Activated B cell treated with CpG ODN at 0.5 μM for 24 hours (primary cell): ENCODE measurements around the gene MGME1. TPM values are rescaled to one million over a fixed set of nuclear protein-coding genes. Genes with fewer than 3 reads are reported as not detected.
A peak's percentile ranks its signal among the peaks of the same experiment; 100 is the strongest.
"Not testable (repeated sequence)": the region's sequence is repeated elsewhere in the genome, so short reads cannot be mapped to it uniquely, and the experiment has no call there.

Experiments
- ATAC-seq: fragments of 200-7000 bp; cut with Tn5 transposase; one replicate; pipeline ENCODE4 v1.10.0; 2021; ENCODE audit warnings: low read depth, mild to moderate bottlenecking, moderate library complexity
- CTCF ChIA-PET: fragments of 350-600 bp; sonication (Branson Sonifier 250); formaldehyde crosslinking; loops from one replicate; lab custom pipeline; 2021; ENCODE audit warnings: antibody characterized with exemption; lab: Charles Lee
- POLR2A ChIA-PET: fragments of 350-600 bp; sonication (Branson Sonifier 250); formaldehyde crosslinking; loops from one replicate; lab custom pipeline; 2021; ENCODE audit warnings: antibody characterized with exemption; lab: Charles Lee
- DNase-seq: peaks from one replicate; pipeline ENCODE4 v3.0.0; 2022
- H3K27ac Mint-ChIP-seq: one replicate; pipeline ENCODE4 v1.8.0; 2020; ENCODE audit warnings: mixed read lengths
- H3K27me3 Mint-ChIP-seq: one replicate; pipeline ENCODE4 v1.8.0; 2021; ENCODE audit warnings: mixed read lengths
- H3K36me3 Mint-ChIP-seq: one replicate; pipeline ENCODE4 v1.8.0; 2021; ENCODE audit warnings: low read depth, mixed read lengths
- H3K4me1 Mint-ChIP-seq: one replicate; pipeline ENCODE4 v1.8.0; 2021; ENCODE audit warnings: mixed read lengths
- H3K4me3 Mint-ChIP-seq: one replicate; pipeline ENCODE4 v1.8.0; 2020; ENCODE audit warnings: mild to moderate bottlenecking, mixed read lengths
- H3K9me3 Mint-ChIP-seq: one replicate; pipeline ENCODE4 v1.8.0; 2020; ENCODE audit warnings: mixed read lengths
- intact Hi-C: fragments of 100-400 bp; cut with micrococcal nuclease; formaldehyde crosslinking; loops from one replicate; pipeline ENCODE4 v1.15.1; 2024
- total RNA-seq: library from RNA; stranded (reverse); gene quantifications from 2 replicates; pipeline ENCODE4 v1.2.3, GENCODE V29; 2022
- TF ChIP-seq, protein P1 (sequence below): fragments of 200-600 bp; IDR thresholded peaks from one replicate; pipeline ENCODE4 v1.8.0; 2022; ENCODE audit warnings: antibody characterized with exemption, mild to moderate bottlenecking

MGME1 gene
- total RNA-seq, 1 donor from 2014 or later = 19.0 TPM

DNA sequence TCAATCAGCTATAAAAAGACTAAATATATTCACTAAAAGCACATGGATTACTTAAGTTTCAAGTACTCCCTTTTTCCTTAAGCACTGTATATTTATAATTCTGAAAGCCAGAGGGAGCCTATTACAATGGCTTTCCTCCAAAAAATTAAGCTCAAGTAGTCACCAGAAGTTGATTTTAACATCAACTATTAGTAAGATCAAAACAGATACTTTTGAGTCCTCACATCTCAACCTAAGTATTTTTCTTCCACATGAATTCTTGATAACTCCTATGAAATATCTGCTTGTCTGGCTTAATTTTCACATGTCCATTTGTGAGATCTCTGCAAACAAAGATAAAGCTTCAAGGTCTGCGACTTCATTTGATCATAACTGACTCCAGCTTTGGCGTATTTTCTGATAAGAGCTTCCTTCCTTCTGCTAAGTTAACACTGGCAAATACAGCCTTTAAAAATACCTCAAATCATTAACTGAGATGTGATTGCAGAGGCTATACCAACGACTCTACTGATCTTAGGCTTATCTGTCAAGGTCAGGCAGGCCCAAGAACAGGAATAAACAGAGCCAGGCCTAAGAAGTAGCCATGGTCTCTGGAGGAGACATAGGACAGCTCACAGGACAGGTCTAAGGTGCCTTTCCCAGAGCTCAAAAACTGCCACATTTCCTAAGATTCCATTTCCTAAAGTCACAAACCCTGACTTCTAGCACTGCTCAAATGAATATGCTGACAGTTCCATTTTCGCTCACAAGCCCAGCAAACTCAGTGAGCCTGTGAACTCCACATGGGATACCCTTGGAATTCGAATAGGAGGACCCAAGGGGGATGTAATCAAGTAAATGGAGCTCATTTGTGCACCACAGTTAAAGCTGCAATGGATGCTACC, 10.2 kb upstream of the MGME1 start:
- DNase-seq = no peak
- Mint-ChIP-seq H3K36me3 (peaks cover 53% of the 10 kb centered on the region), H3K9me3 (no peaks in the 10 kb centered on the region), H3K27ac (peak overlapping the region; percentile 90), H3K4me1 (peaks cover 94% of the 10 kb centered on the region), H3K27me3 (no peaks in the 10 kb centered on the region), H3K4me3 (peak overlapping the region; percentile 57)
- ChIA-PET POLR2A (interaction anchor here (0.5 to 6.6 kb wide), 4 partner anchors 9 to 276 kb away, joined by 4 to 96 read pairs (median 6); partner anchors contain the start of genes MGME1, RRBP1 and SNX5), CTCF (interaction anchor here (1.0 to 1.5 kb wide), 3 partner anchors 9 to 20 kb away, joined by 4 to 7 read pairs (median 5); no protein-coding TSS in a partner anchor)
- no peak for ATAC-seq
- intact Hi-C loops = loop anchor here (2.0 to 5.0 kb wide), 2 partner anchors 16 to 39 kb away; no protein-coding TSS in a partner anchor
- TF ChIP-seq, protein P1, sequence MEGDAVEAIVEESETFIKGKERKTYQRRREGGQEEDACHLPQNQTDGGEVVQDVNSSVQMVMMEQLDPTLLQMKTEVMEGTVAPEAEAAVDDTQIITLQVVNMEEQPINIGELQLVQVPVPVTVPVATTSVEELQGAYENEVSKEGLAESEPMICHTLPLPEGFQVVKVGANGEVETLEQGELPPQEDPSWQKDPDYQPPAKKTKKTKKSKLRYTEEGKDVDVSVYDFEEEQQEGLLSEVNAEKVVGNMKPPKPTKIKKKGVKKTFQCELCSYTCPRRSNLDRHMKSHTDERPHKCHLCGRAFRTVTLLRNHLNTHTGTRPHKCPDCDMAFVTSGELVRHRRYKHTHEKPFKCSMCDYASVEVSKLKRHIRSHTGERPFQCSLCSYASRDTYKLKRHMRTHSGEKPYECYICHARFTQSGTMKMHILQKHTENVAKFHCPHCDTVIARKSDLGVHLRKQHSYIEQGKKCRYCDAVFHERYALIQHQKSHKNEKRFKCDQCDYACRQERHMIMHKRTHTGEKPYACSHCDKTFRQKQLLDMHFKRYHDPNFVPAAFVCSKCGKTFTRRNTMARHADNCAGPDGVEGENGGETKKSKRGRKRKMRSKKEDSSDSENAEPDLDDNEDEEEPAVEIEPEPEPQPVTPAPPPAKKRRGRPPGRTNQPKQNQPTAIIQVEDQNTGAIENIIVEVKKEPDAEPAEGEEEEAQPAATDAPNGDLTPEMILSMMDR = no peak

GRCh38 chr20:17959257-17959627, 9.6 kb upstream of the MGME1 start:
- Mint-ChIP-seq H3K4me3 (peak overlapping the region; percentile 52), H3K9me3 (no peaks in the 10 kb centered on the region), H3K27ac (peak overlapping the region; percentile 90), H3K4me1 (peaks cover 95% of the 10 kb centered on the region), H3K27me3 (no peaks in the 10 kb centered on the region), H3K36me3 (peaks cover 49% of the 10 kb centered on the region)
- DNase-seq = no peak
- ATAC-seq = no peak
- TF ChIP-seq, protein P1 = no peak
- ChIA-PET CTCF (interaction anchor here (1.0 to 1.5 kb wide), 3 partner anchors 8 to 21 kb away, joined by 4 to 7 read pairs (median 5); no protein-coding TSS in a partner anchor), POLR2A (interaction anchor here (0.5 to 6.6 kb wide), 4 partner anchors 8 to 277 kb away, joined by 4 to 96 read pairs (median 6); partner anchors contain the start of genes MGME1, RRBP1 and SNX5)
- intact Hi-C loops = loop anchor here (2.0 to 5.0 kb wide), 2 partner anchors 16 to 38 kb away; no protein-coding TSS in a partner anchor

GRCh38 chr20:17960400-17960885, 8.4 kb upstream of the MGME1 start:
- Mint-ChIP-seq H3K4me3 (peak overlapping the region; percentile 70), H3K4me1 (peaks cover 97% of the 10 kb centered on the region), H3K36me3 (peaks cover 42% of the 10 kb centered on the region), H3K27ac (peak overlapping the region; percentile 90)
- ATAC-seq, DNase-seq, H3K9me3 Mint-ChIP-seq, CTCF ChIA-PET, H3K27me3 Mint-ChIP-seq: not testable (repeated sequence)
- POLR2A ChIA-PET = interaction anchor here (0.9 to 6.6 kb wide), 2 partner anchors 7 to 9 kb away, joined by 3 to 96 read pairs; partner anchors contain the start of genes MGME1 and SNX5
- intact Hi-C loops = loop anchor here (10.0 kb wide), 2 partner anchors 1744 to 1954 kb away; no protein-coding TSS in a partner anchor

- intact Hi-C loops = loop anchor here (10.0 kb wide), 2 partner anchors 1744 to 1954 kb away; no protein-coding TSS in a partner anchor
- TF ChIP-seq, protein P1 = no peak
- Mint-ChIP-seq H3K27ac (peak overlapping the region; percentile 90), H3K4me1 (peaks cover 97% of the 10 kb centered on the region), H3K27me3 (no peaks in the 10 kb centered on the region), H3K4me3 (peak overlapping the region; percentile 70), H3K36me3 (peaks cover 36% of the 10 kb centered on the region), H3K9me3 (no peaks in the 10 kb centered on the region)
- POLR2A ChIA-PET = interaction anchor here (0.7 to 1.1 kb wide), 3 partner anchors 8 to 177 kb away, joined by 3 read pairs; partner anchors contain the start of genes KAT14 and PET117
- CTCF ChIA-PET = no interaction called here
- DNase-seq (no peak), ATAC-seq (peak; percentile 7)
These were observed 7.8 kb upstream of the MGME1 start for GRCh38 chr20:17960927-17961586.

DNA sequence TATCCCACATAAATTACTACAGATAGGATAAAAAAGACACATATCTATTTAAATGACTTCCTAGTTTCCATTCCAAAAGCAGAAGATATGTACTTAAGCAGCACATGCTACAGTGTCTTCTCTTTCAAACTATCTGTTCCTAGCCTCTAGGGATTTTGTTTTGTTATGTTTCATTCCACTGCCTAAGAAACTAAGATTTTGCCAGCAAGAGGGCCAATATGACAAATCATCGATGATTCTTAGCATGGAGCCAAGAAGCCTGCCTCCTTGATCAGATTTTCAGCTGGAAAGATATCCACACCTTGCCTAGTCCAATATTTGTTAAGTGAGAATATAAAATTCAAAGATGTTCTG, 7.3 kb upstream of the MGME1 start:
- intact Hi-C loops = loop anchor here (10.0 kb wide), 2 partner anchors 1743 to 1953 kb away; no protein-coding TSS in a partner anchor
- Mint-ChIP-seq H3K27me3 (no peaks in the 10 kb centered on the region), H3K4me3 (peak overlapping the region; percentile 70), H3K27ac (peak overlapping the region; percentile 90), H3K9me3 (no peaks in the 10 kb centered on the region), H3K4me1 (peaks cover 96% of the 10 kb centered on the region), H3K36me3 (peaks cover 34% of the 10 kb centered on the region)
- ChIA-PET CTCF (no interaction called here), POLR2A (interaction anchor here (0.6 to 2.2 kb wide), 5 partner anchors 8 to 279 kb away, joined by 3 to 6 read pairs (median 3); partner anchors contain the start of genes KAT14, PET117 and RRBP1)
- ATAC-seq (peak; percentile 13), DNase-seq (no peak)
- TF ChIP-seq, protein P1 = no peak
